DMS153 treated with DMSO at 0.1 percent for 48 hours (cell line): Measurements from ENCODE around the gene DCLK1.
A peak's percentile ranks its signal among the peaks of the same experiment; 100 is the strongest.

Experiments used
- DNase-seq: peaks from one replicate; lab custom pipeline; 2025; ENCODE audit not compliant: unreplicated experiment; lab: John Stamatoyannopoulos, UW

Gene DCLK1

DNA sequence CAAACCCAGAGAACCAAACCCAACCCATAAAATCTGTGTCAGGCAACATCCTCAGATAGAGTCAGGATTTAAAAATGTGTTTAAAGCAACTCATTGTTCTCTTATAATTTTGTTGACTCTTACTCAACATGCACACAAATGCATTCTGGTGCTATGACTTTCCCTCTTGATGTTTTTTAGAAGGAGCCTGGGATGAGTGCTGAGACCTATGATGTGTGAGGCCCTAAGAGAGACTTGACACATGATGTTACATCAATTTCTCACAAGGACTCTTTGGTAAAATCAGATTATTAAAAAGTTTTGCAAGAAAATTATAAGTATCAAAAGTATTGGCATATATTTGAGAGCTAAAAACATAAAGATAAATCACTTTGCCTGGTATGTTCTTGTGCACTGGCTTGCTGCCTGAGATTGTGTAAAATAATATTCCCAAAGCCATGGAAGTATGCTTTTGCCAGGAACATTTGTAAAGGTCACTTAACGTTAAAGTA is 173.9 kb downstream of the DCLK1 start:
- no peak for DNase-seq

- DNase-seq, result no peak
These were observed 175.1 kb downstream of the DCLK1 start for GRCh38 chr13:35956074-35956473.

DNA sequence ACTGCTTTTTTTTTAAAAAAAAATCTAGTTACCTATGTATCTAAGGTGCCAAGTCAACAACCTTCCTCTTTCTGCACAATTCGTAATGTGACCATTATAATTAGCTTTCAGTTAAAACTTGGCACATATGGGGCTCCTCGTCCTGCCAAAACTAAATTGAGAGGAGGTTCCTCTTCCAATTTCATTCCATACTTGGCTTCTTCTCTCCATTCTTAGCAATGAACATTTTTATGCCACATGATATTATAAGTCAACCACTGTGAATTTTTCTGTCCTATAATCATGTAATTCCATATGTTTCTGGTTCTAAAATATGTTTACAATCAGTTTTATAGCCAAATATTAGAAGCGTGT is 177.0 kb downstream of the DCLK1 start:
- no peak for DNase-seq

DNA sequence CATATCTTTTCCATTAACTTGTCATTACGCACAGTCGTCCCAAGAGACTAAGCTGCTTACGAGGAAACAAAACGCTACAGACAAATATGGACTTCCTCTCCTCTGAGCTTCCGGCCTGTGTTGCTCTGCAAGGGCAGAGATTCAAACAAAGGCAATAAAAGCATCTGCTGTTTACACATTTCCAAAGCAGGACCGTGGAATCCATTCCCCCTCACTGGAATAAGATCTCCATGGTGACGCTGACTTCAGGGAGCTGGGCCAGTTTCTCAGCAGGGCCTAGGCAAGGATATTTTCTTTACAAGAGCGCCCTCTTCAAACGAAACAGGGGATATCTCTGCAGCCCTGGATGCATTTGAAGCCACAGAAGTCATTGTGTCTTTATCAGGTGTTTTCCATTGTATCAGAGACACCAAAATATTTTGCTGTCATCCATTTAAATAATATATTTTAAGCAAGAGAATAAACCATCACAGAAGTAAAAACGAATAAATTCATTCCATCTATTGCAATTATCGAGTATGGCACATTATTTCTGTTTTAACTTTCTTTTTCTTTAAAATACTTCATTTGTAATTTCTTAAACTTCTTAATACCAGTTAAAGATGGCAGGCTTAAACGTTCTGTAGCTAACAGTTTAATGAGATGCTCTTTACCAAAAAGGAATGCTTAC is 177.5 kb downstream of the DCLK1 start:
- DNase-seq, result peak; percentile 96

DNA sequence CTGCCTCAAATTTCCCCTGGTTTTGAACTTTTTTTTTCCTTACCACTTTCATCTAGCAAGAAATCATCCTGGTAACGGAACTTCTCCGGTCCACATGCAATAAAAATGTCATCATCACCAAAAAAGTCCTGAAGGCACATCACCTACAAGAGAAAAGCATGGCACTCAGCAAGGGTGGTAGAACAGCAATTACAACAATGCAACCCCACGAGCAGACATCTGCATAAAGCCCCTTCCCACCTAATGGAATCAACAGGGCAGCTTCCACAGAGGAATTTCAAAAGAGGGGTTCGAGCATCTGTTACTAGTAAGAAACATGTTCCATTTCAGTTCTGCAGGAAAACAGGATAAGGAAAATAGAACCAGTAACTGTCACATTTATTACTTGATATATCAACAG is 183.9 kb downstream of the DCLK1 start:
- no peak for DNase-seq

GRCh38 chr13:35945368-35945767 is 185.8 kb downstream of the DCLK1 start:
- DNase-seq, result no peak

DNA sequence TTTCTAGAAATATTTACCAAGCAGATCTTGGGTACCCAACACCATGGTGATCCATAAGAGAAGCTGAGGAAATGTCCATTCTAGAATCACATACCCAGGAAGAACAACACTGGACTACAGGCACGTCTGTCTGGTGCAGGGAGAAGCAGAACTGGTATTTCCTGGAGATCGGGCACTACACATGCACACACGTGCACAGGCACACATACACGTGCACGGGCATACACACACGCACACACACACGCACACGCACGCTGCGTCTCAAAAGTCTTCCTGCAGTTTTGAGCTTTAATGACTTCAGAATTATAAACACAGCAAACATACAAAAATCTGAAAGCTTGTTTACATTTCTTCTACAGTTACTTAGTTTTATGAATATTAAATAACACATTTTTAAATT is 189.8 kb downstream of the DCLK1 start:
- no peak for DNase-seq

GRCh38 chr13:35940734-35941133 is 190.4 kb downstream of the DCLK1 start:
- DNase-seq, result no peak

GRCh38 chr13:35936246-35936978 is 194.8 kb downstream of the DCLK1 start:
- no peak for DNase-seq

DNA sequence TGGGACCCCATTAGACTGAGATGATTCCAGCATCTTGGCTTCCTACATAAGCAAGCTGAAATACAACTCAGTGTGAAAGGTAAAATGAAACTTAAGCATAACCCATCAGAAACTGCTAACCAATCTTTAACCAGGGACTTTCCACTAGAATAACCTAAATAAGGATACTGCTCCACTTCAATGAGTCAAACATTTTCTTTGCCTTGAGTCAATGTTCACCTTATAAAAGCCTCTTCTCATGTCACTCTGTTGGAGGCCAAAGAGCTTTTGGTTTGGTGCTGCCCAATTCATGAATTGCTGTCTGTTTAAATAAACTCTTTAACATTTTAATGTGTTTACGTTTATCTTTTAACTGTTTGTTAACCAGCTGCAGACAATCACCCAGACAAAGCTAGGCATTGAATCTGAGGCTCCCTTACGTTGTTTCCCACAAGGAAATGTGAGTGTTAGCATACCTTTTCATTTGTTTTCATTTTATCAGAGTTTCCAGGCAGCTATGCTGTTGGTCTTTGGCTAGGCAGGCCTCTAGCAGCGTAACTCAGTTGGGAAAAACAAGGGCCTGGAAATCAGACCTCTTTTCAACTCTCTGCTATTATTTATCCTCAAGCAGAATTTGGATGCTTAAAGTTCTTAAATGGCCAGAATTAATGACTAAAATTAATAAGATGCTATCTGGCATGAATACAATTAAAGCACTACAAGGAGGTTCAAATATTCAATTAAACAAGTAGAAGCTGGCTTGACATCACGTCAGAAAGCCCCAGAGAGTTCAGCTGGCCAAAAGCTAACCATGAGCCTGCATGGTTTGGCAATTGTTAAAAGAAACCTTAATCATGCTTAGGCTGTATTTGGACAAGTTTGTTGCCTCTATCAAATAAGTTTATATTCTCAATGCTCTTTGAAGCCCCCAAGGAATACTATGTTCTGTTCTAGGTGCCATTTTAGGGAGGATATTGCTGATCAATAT is 200.2 kb downstream of the DCLK1 start:
- DNase-seq, result no peak

DNA sequence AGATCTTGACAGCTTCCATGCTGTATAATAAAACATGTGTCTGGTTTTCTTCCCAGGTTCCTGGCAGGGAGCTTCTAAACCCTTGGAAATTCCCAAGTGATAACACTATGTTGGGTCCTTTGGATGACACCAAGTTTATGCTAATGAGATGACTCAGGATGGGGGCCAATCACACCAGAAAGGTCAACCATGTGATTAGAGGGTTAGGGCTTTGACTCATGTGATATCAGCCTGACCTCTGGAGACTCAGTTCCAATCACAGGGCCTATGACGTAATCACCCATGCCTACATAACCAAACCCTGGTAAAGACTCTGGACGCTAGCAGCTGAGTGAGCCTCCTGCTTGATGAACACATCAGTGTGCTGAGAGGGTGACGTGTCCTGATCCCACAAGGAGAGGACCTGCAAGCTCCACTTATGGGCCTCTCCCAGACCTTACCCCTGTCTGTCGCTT is 203.6 kb downstream of the DCLK1 start:
- no peak for DNase-seq

DNA sequence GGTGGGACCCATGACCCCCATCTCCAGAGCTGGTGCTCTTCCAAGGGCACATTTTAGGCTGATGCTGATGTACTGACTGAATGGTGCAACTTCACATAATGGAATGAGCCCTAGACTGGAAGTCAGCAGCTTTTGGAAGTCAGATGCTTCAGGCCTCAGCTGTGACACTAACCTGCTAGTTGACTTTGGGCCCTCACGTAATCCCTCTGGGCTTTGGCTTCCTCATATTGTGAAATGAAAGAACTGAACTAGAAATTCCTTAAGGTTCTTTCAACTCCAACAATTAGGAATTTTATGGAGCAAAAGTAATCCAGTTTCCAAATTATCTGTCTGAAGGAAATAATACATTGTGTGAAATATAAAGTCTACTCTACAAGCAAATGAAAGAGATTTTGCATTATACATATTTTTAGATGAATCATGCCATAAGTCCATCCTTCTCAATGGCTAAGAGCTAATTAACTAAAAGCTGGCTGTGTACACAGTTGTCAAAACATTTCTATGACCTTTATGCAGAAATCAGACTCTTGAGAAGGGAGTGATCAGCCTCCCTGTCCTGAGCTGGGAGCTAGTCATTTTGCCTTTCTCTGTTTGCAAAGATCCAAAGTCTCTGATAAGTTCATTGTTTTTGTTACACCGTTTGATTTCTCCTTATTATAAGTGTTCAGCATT is 204.2 kb downstream of the DCLK1 start:
- no peak for DNase-seq

DNA sequence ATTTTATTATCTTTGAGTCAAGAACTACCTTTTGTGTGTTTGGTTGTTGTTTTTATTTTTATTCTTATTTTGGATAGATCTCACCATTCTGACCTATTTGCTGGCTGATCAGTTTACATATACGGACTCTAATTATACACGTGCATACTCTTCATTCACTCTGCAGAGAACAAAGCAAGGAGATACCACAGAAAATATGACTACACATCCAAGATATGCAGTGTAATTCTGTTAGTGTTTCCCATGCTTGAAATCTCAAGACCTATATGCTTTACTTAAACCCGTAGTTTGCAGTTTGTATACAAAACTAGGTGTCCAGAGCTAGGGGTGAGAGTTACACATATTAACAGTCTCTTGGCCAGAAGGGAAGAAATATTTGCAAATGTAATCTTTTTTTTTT is 205.5 kb downstream of the DCLK1 start:
- DNase-seq, result no peak

DNA sequence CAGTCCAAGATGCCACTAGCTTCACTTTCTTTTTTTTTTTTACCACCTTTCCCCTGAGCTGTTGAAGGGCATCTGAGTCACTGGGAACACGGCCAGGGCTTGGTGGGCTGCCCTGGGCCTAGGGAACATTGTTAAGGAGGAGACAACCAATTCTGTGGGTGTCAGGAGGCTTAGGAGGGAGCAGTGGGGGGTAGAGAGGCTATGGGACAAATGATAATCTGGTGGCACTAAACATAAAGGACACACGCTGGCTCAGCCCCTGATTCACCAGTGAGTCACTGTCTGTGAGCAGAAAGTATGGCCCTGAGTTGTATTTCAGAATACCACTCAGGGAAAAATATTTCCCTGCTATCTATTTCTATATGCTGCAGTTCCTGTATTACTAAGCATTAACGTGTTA is 207.8 kb downstream of the DCLK1 start:
- DNase-seq, result no peak

DNA sequence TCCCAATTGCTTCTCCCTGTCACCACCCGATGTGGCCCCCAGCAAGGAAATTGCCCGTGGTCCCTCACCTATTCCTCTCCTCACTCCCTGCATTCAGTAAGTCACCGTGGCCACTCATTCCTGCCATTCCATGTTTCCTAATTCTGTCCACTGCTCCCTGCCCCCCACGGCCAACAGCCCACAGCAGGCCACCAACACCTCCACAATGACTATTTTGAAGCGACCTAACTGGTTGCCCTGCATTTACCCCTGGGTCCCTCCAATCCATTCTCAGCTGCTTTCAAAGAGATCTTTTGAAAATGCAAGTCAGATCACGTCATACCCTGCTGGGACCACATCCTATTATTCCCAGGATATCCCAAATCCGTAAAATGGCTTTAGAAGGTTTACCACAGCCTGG is 210.4 kb downstream of the DCLK1 start:
- no peak for DNase-seq

DNA sequence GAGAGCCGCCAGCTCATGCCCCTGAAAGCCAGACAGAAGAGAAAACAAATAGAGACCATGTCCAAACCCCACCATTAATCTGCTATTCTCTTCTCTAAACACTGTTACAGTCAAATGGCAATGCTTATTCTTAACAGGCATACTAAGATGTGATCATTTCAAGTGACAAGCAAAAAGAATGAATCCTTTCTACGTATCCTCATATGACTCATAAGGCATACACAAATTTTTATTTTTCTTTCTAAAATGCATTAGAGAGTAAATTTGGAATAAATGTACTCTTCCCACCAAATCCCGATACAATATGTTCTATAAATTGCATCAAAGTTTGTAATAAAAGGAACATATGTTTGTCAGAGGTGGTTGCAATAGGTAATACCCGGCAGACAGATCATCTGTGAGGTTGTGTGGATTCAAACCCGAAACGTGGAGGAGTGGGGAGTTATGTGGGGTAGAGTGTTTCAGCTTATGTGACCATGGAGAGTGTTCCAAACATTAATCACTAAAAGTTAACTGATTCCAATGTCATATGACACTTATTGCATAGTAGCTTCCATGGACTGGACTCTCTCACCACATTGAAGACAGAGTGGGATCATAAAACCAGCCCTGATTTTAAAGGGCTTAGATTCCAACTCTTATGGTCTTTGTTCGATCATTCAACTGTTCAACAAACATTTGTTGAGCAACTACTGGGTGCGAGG is 213.1 kb downstream of the DCLK1 start:
- no peak for DNase-seq

- DNase-seq, result no peak
These were observed 213.8 kb downstream of the DCLK1 start for GRCh38 chr13:35917252-35917941.

- no peak for DNase-seq
These were observed 215.0 kb downstream of the DCLK1 start for GRCh38 chr13:35916146-35916545.

DNA sequence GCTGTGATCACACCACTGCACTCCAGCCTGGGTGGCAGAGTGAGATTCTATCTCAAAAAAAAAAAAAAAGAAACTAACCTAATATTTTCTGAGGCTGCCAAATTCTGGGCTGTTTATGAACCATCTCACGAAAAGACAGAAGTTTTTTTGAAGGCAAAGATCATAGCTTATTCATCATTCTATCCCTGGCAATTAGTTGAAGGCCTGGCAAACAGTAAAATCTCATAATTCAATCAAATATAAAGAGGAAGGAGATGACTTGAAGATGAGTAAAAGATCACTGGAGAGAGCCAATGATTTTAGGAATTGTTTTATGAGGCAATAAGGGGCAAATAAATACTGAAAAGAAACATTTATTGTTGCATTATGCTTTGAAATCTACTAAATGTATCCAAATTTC is 216.5 kb downstream of the DCLK1 start:
- DNase-seq, result no peak

- no peak for DNase-seq
These were observed 218.3 kb downstream of the DCLK1 start for GRCh38 chr13:35912841-35913240.
